H1 (cell line): Measurements from ENCODE around the gene PXDC1. TPM values are rescaled to one million over a fixed set of nuclear protein-coding genes. Genes with fewer than 3 reads are reported as not detected.

ENCODE experiments used
- CTCF ChIA-PET: fragments of 300-600 bp; sonication (Branson Sonifier 250); formaldehyde crosslinking; loops from one replicate; lab custom pipeline; 2021; ENCODE audit not compliant: partially characterized antibody; lab: Charles Lee
- POLR2A ChIA-PET: fragments of 300-600 bp; sonication (Branson Sonifier 250); formaldehyde crosslinking; loops from one replicate; lab custom pipeline; 2021; ENCODE audit warnings: inconsistent platforms; ENCODE audit not compliant: partially characterized antibody; lab: Charles Lee
- DNase-seq, 2 experiments: peaks; one replicate each; pipeline versions ENCODE4 v3.0.0 to v3.0.0-alpha.2; 2010 to 2022; ENCODE audit warnings: low spot score in 2 of 2, low read depth in 1 of 2, mixed read lengths in 1 of 2
- FAIRE-seq: peaks from 2 replicates; lab custom pipeline; 2011; peaks lifted over from hg19 to GRCh38; lab: Jason Lieb, UNC
- H2AFZ ChIP-seq: 2 replicates; pipeline ENCODE4 v1.8.1; 2012; ENCODE audit warnings: low read length, inconsistent platforms
- H2AK5ac ChIP-seq: 2 replicates; pipeline ENCODE4 v1.6.1; 2013; ENCODE audit warnings: low read depth, low read length
- H2BK120ac ChIP-seq: replicated peaks from 2 replicates; pipeline ENCODE3; 2013; ENCODE audit warnings: low read depth, low read length, inconsistent platforms
- H2BK12ac ChIP-seq: 2 replicates; pipeline ENCODE4 v1.6.1; 2013; ENCODE audit warnings: low read depth, low read length
- H2BK15ac ChIP-seq: 2 replicates; pipeline ENCODE4 v1.6.1; 2013; ENCODE audit warnings: low read length
- H2BK20ac ChIP-seq: 2 replicates; pipeline ENCODE4 v1.6.1; 2013; ENCODE audit warnings: low read length
- H2BK5ac ChIP-seq: 2 replicates; pipeline ENCODE4 v1.6.1; 2013; ENCODE audit warnings: low read depth, low read length
- H3K14ac ChIP-seq: 2 replicates; pipeline ENCODE4 v1.6.1; 2013; ENCODE audit warnings: inconsistent platforms; ENCODE audit not compliant: insufficient read length
- H3K18ac ChIP-seq: 2 replicates; pipeline ENCODE4 v1.6.1; 2013; ENCODE audit warnings: low read length; ENCODE audit errors: extremely low read depth
- H3K23ac ChIP-seq: 2 replicates; pipeline ENCODE4 v1.6.1; 2013; ENCODE audit warnings: inconsistent platforms; ENCODE audit not compliant: insufficient read length
- H3K23me2 ChIP-seq: 2 replicates; pipeline ENCODE4 v1.6.1; 2013; ENCODE audit warnings: low read depth, low read length
- H3K27ac ChIP-seq: 2 replicates; pipeline ENCODE4 v1.6.1; 2011; ENCODE audit warnings: low read depth, low read length, inconsistent platforms
- H3K27me3 ChIP-seq, 4 experiments: replicated peaks in 1 of 4; 1 replicate in 1 of 4; 2 replicates in 3 of 4; pipeline versions ENCODE4 v1.6.1 to v1.8.1; 2011 to 2013; ENCODE audit warnings: low read length in 3 of 4, mild to moderate bottlenecking in 3 of 4, inconsistent platforms in 2 of 4, mixed read lengths in 2 of 4, moderate library complexity in 1 of 4; ENCODE audit not compliant: control insufficient read depth in 3 of 4, insufficient read depth in 3 of 4; ENCODE audit errors: extremely low read depth in 1 of 4
- H3K36me3 ChIP-seq, 4 experiments: 2 replicates each; pipeline versions ENCODE4 v1.6.1 to v1.8.1; 2011 to 2013; ENCODE audit warnings: mild to moderate bottlenecking in 4 of 4, low read length in 3 of 4, moderate library complexity in 2 of 4, control low read depth in 1 of 4, inconsistent platforms in 1 of 4; ENCODE audit not compliant: insufficient read depth in 4 of 4, control insufficient read depth in 2 of 4
- H3K4ac ChIP-seq: replicated peaks from 2 replicates; pipeline ENCODE3; 2013; ENCODE audit warnings: low read length, low read depth, mixed read lengths, inconsistent platforms; ENCODE audit not compliant: insufficient read length
- H3K4me1 ChIP-seq, 4 experiments: replicated peaks in 1 of 4; 1 replicate in 1 of 4; 2 replicates in 3 of 4; pipeline versions ENCODE4 v1.6.1 to v1.8.1; 2011 to 2013; ENCODE audit warnings: low read length in 3 of 4, inconsistent platforms in 2 of 4, mixed read lengths in 1 of 4; ENCODE audit not compliant: insufficient read depth in 4 of 4, control insufficient read depth in 3 of 4
- H3K4me2 ChIP-seq, 2 experiments: 2 replicates each; pipeline versions ENCODE4 v1.6.1 to v1.8.1; 2011 to 2013; ENCODE audit warnings: low read depth in 2 of 2, low read length in 2 of 2, control low read depth in 1 of 2, inconsistent platforms in 1 of 2, mild to moderate bottlenecking in 1 of 2; ENCODE audit not compliant: insufficient read depth in 1 of 2
- H3K4me3 ChIP-seq, 4 experiments: fragments of 200-600, 300-600 bp in 1 of 4; sonication (generic), shearing (Covaris generic), sonication (Bioruptor Twin) in 1 of 4; 2 replicates each; pipeline versions ENCODE4 v1.5.1 to v1.8.1; 2011 to 2016; ENCODE audit warnings: low read length in 4 of 4, low read depth in 3 of 4, control low read depth in 2 of 4, inconsistent platforms in 2 of 4, mild to moderate bottlenecking in 2 of 4, mixed read lengths in 1 of 4, moderate library complexity in 1 of 4; ENCODE audit not compliant: insufficient read depth in 2 of 4; ENCODE audit errors: extremely low read depth in 1 of 4
- H3K56ac ChIP-seq: replicated peaks from 2 replicates; pipeline ENCODE3; 2013; ENCODE audit warnings: low read depth, mild to moderate bottlenecking, mixed read lengths, low read length, inconsistent platforms; ENCODE audit not compliant: insufficient read length
- H3K79me1 ChIP-seq: 2 replicates; pipeline ENCODE4 v1.6.1; 2013; ENCODE audit warnings: low read depth, low read length, control low read depth
- H3K79me2 ChIP-seq, 2 experiments: 2 replicates each; pipeline versions ENCODE4 v1.6.1 to v1.8.1; 2012 to 2013; ENCODE audit warnings: low read length in 2 of 2, mild to moderate bottlenecking in 2 of 2, inconsistent platforms in 1 of 2; ENCODE audit not compliant: insufficient read depth in 2 of 2, control insufficient read depth in 1 of 2
- H3K9ac ChIP-seq, 4 experiments: replicated peaks in 1 of 4; 1 replicate in 1 of 4; 2 replicates in 3 of 4; pipeline versions ENCODE4 v1.6.1 to v1.8.1; 2011 to 2013; ENCODE audit warnings: low read depth in 3 of 4, low read length in 3 of 4, control low read depth in 2 of 4, mild to moderate bottlenecking in 2 of 4, moderate library complexity in 2 of 4, inconsistent platforms in 1 of 4; ENCODE audit errors: extremely low read depth in 1 of 4
- H3K9me3 ChIP-seq, 2 experiments: 2 replicates each; pipeline versions ENCODE4 v1.6.1 to v1.8.1; 2012 to 2013; ENCODE audit warnings: mild to moderate bottlenecking in 2 of 2, moderate library complexity in 2 of 2, control low read depth in 1 of 2, inconsistent platforms in 1 of 2, low read depth in 1 of 2, low read length in 1 of 2, mixed read lengths in 1 of 2; ENCODE audit not compliant: insufficient read depth in 2 of 2
- H4K20me1 ChIP-seq, 2 experiments: replicated peaks in 1 of 2; 2 replicates each; pipeline versions ENCODE3 to v1.8.1; 2011 to 2013; ENCODE audit warnings: inconsistent platforms in 2 of 2, low read length in 2 of 2, mild to moderate bottlenecking in 1 of 2; ENCODE audit not compliant: insufficient read depth in 2 of 2, control insufficient read depth in 1 of 2
- H4K5ac ChIP-seq: 2 replicates; pipeline ENCODE4 v1.6.1; 2013; ENCODE audit warnings: low read length, low read depth, mixed read lengths, inconsistent platforms; ENCODE audit not compliant: insufficient read length
- H4K8ac ChIP-seq: 2 replicates; pipeline ENCODE4 v1.8.0; 2013; ENCODE audit warnings: mild to moderate bottlenecking, moderate library complexity, low read length, inconsistent platforms; ENCODE audit not compliant: insufficient read depth; ENCODE audit errors: extremely low read depth
- H4K91ac ChIP-seq: replicated peaks from 2 replicates; pipeline ENCODE3; 2013; ENCODE audit warnings: low read length, mixed read lengths, inconsistent platforms; ENCODE audit not compliant: insufficient read length
- BCL11A ChIP-seq, 2 experiments: IDR thresholded peaks; one replicate each; pipeline ENCODE4 v1.6.1; 2011; ENCODE audit warnings: low read depth in 2 of 2, low read length in 2 of 2, mild to moderate bottlenecking in 2 of 2
- CBX8 ChIP-seq: fragments of 300-800, 300-1000 bp; sonication (generic); IDR thresholded peaks from 2 replicates; pipeline ENCODE4 v1.7.1; 2016; ENCODE audit warnings: low read depth, low read length, borderline replicate concordance
- EZH2 ChIP-seq: fragments of 200-600 bp; sonication (generic); IDR thresholded peaks from 2 replicates; pipeline ENCODE4 v1.7.1; 2012; ENCODE audit warnings: low read depth, mild to moderate bottlenecking, moderate library complexity, low read length, inconsistent platforms; ENCODE audit not compliant: severe bottlenecking
- JUND ChIP-seq: IDR thresholded peaks from 2 replicates; pipeline ENCODE4 v1.6.1; 2011; ENCODE audit warnings: mild to moderate bottlenecking, improper control_type of control experiment, low read length
- POU5F1 ChIP-seq: IDR thresholded peaks from 2 replicates; pipeline ENCODE4 v1.6.1; 2011; ENCODE audit warnings: low read depth, mild to moderate bottlenecking, low read length, moderate library complexity
- WGBS, 2 experiments: shearing (Covaris generic) in 1 of 2; methylation state at CpG; one replicate each; pipeline versions ENCODE4 v1.1.6 to v1.1.7; 2013 to 2015; ENCODE audit warnings: low lambda C conversion rate in 2 of 2, mixed read lengths in 2 of 2, inconsistent platforms in 1 of 2, low coverage in 1 of 2, missing lambda C conversion rate in 1 of 2; ENCODE audit not compliant: insufficient replicate concordance in 2 of 2, insufficient coverage in 1 of 2, insufficient read length in 1 of 2; ENCODE audit errors: extremely low coverage in 1 of 2, missing lambda C conversion rate in 1 of 2; 5-methylcytosine and 5-hydroxymethylcytosine counted together
- polyA plus RNA-seq, 7 experiments: library from polyadenylated mRNA; depleted of rRNA in 3 of 7; stranded (reverse) in 5 of 7; unstranded in 2 of 7; fragments of >200 nt in 5 of 7; fragments of 200-250 nt in 2 of 7; gene quantifications; 1 replicate in 5 of 7; 2 replicates in 1 of 7; 4 replicates in 1 of 7; pipeline versions ENCODE4 v1.2.1 to v1.2.3, GENCODE V29; 2011 to 2013; ENCODE audit warnings: missing spikeins in 2 of 7, mixed read lengths in 2 of 7
- total RNA-seq: library from RNA; stranded (reverse); fragmentation: NEBNext Ultra II Directional; extraction: Animal tissue kit (Norgen Biotek cat#: 25700); gene quantifications from 2 replicates; pipeline ENCODE4 v1.2.1, GENCODE V29; 2021

The PXDC1 gene
- total and polyA plus RNA-seq, 2 of the 8 experiments (the other 6 are each of a cell fraction or from before 2014, with no cell fraction given): 1.7 to 2.0 TPM

DNA sequence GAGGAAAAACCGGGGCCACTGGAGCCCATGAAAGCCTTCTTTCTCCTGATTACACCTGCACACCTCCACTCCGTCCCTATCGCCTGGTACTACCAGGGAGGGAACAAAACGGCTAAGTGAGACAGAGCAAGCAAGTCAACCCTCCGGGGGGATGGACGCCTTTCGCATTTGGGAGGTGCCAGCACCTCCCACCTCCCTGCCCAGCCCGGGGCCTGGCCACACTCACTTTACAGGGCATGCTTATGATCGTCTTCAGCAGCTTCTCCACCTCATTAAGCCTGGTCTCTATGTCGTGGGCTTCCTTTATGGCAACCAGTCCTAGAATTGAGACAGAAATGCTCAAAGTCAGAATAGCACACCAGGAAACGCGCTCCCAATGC is 13.7 kb downstream of the PXDC1 start:
- H4K5ac ChIP-seq: no peak overlapping the region
- FAIRE-seq: no peak

More for the DNA sequence above, 13.7 kb downstream of the PXDC1 start:
- no peak overlapping the region for H3K4ac ChIP-seq
- no peak overlapping the region for H3K56ac ChIP-seq
- no peak overlapping the region for H3K9ac ChIP-seq
- CTCF ChIA-PET: interaction anchor here (1.6 kb wide), 1 partner anchor 10 kb away, joined by 4 read pairs; no protein-coding TSS in a partner anchor
- no peaks in the 10 kb centered on the region for H3K36me3 ChIP-seq
- no peak overlapping the region for H3K4me2 ChIP-seq
- H4K20me1 ChIP-seq: no peaks in the 10 kb centered on the region
- no peak overlapping the region for H2BK20ac ChIP-seq
- H3K4me3 ChIP-seq: no peak overlapping the region
- no peak overlapping the region for H3K14ac ChIP-seq
- peaks cover 0 to 8% (median 5%) of the 10 kb centered on the region in 4 experiments; a peak in 5 of 7 replicates for H3K4me1 ChIP-seq
- H3K23me2 ChIP-seq: no peaks in the 10 kb centered on the region
- POLR2A ChIA-PET: no interaction called here
- TF ChIP-seq JUND (no peak), POU5F1 (no peak), CBX8 (no peak), EZH2 (no peak), BCL11A (IDR thresholded peaks at IDR 0.05; ENCODE audit: low read depth in 2 of 2, low read length in 2 of 2) (no peak)
- H4K8ac ChIP-seq: no peak overlapping the region
- no peak overlapping the region for H3K18ac ChIP-seq
- no peak overlapping the region for H2BK120ac ChIP-seq
- H3K79me1 ChIP-seq: no peaks in the 10 kb centered on the region
- no peak overlapping the region for H3K27ac ChIP-seq
- DNase-seq: no peak
- H2BK15ac ChIP-seq: no peak overlapping the region
- peaks cover 0 to 6% of the 10 kb centered on the region in 2 experiments; a peak in 2 of 4 replicates for H3K9me3 ChIP-seq
- no peak overlapping the region for H2AK5ac ChIP-seq
- H4K91ac ChIP-seq: no peak overlapping the region
- H3K79me2 ChIP-seq: no peaks in the 10 kb centered on the region
- 88% methylated on average over 12 of the region's 12 CpGs; no CpG with 5 or more reads in 1 of the 2 experiments for WGBS, 2 experiments
- no peak overlapping the region for H3K23ac ChIP-seq
- H2BK5ac ChIP-seq: no peak overlapping the region
- H3K27me3 ChIP-seq: peaks cover 0 to 2% (median 0%) of the 10 kb centered on the region in 4 experiments; a peak in 1 of 7 replicates
- H2AFZ ChIP-seq: no peak overlapping the region
- no peak overlapping the region for H2BK12ac ChIP-seq
